Activated CD8-positive, alpha-beta memory T cell treated with anti-CD3 and anti-CD28 coated beads, Interleukin-2, amount 50 U/mL, for 1 hour (primary cell): ENCODE results near the gene ID3.
"Not testable (repeated sequence)": the region's sequence is repeated elsewhere in the genome, so short reads cannot be mapped to it uniquely, and the experiment has no call there.

Source experiments
- DNase-seq: peaks from one replicate; pipeline ENCODE4 v3.0.0-alpha.2; 2020; ENCODE audit errors: extremely low read depth

Gene ID3

DNA sequence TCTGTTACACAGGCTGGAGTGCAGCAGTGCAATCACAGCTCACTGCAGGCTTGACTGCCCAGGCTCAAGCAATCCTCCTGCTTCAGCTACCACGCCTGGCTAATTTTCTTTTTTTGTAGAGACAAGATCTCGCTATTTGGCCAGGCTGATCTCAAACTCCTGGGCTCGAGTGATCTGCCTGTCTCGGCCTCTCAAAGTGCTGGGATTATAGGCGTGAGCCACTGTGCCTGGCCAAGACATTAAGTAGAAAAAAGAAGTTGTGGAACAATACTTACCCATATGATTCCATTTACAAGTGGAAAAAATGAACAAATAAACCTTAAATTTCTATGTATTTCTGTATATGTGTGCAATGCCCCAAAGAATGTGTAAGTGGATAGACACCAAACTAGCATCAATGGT lies 30.3 kb upstream of the ID3 start:
- DNase-seq = no peak

DNA sequence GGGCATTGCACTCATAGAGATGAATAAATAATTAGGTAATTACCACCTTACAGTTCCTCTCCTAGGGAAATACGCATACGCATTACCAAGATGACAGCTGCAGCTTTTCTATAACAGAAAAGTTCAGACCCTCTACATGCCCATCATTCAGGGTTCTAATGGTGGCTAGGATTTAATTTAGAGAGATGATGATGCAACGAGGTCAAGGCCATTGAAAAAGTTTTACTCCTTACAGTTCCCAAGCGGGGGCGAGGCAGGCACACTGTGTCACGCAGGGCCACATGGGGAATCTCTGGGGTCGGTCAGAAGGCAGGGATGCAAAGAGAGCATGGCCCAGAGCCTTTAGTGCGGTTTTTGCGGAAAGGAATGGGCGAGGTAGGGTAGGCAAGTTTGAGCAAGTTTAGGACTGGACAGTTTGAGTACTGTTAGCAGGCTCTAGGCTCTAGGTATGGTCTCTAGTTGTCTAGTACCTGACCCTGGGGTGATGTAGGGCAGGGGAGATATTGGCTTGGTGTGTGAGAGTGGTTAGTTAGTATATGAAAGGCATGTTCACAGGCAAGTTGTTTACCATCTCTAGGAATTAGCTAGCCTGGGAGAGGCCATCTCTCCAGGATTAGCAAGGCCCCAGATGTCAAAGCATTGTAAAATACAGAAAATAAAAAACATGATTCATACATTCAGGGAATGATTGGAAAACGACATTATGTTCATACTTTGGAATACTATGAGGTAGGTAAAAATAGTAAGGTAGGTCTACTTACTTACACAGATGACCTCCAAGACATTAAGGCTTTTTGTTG lies 29.6 kb upstream of the ID3 start:
- no peak for DNase-seq

DNA sequence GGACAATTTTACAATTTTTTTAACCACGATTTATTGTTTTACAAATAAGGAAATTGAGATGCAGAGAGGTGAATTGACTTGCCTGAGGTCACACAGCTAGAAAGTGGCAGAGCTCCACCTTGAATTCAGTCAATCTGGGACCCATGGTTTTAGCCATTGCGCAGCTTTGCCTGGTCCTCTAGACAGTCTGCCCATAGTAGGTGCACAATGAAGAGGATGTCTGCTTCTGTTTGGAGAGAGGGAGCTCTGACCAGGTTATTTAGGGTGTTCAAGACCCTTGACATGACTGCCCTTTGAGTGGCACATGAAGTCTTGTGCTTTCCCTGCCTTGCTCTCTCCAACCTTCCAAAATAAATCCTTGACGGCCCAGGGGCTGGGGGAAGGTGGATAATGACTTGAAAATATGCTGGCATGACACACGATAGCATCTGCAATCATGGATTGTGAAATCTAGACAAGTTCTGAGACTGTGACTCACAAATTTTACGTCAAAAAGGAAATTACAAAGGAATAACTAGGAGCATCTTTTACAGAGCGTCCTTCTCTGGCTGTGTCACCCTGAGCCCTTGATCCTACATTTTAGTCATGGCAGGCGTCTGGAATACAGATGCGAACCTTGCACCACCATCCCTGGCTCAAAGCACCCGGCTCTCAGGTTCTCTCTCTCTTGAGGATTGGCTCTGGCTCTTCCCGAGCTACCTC lies 26.2 kb upstream of the ID3 start:
- no peak for DNase-seq

DNA sequence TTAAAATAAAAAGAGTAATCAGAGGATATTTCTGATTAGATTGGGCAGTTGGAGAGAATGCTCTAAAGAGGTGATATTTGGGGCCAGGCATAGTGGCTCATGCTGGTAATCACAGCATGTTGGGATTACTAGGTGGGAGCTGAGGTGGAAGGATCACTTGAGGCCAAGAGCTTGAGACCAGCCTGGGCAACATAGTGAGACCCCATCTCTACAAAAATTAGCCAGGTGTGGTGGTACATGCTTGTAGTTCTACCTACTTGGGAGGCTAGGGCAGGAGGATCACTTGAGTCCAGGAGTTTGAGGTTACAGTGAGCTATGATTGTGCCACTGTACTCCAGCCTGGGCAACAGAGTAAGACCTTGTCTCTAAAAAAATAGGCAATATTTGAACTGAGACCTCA lies 24.4 kb upstream of the ID3 start:
- DNase-seq = not testable (repeated sequence)

DNA sequence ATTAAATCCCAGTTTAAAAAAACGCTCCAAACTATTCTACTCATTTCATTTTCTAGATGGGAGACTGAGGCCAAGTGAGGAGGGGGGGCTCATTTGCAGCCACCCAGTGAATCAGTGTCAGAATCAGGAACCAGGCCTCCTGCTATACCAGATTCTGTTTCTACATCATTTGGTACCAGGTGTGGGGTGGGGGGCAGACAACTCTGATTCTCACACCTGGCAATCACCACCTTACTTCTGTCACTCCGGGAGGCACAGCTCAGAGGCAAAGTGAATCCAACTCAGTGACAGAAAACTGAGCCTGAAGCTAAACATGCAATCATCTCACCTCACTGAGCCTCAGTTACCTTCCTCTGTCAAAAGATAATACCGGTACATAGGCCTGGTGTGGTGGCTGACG lies 23.5 kb upstream of the ID3 start:
- no peak for DNase-seq

DNA sequence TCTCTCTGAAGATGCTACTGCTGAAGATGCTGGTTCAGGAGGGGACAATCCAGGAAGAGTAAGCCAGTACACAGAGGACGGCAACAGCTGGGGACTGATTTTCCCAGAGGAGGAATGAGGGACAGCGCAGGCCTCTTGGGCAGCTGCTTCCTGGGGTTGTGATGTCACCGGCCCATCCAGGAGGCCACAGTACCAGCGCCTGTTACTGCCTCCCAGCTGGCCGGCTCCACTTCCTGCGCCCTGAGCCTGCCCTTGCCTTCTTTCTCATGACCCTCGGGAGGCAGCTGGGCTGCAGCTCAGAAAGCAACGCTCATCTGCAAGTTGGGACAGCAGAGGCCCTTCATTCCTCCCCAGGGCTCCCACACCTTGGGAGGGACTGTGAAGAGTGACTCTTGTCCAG lies 21.9 kb upstream of the ID3 start:
- DNase-seq = no peak

DNA sequence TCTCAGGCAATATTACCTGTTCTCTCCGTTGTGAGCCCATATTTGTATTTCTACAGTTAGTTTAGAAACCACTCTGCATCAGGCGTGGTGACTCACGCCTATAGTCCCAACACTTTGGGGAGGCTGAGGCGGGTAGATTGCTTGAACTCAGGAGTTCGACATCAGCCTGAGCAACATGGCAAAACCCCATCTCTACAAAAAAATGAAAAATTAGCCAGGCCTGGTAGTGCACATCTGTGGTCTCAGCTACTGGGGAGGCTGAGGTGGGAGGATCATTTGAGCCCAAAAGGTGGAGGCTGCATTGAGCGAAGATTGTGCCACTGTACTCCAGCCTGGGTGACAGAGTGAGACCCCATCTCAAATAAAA lies 19.7 kb upstream of the ID3 start:
- DNase-seq = no peak

DNA sequence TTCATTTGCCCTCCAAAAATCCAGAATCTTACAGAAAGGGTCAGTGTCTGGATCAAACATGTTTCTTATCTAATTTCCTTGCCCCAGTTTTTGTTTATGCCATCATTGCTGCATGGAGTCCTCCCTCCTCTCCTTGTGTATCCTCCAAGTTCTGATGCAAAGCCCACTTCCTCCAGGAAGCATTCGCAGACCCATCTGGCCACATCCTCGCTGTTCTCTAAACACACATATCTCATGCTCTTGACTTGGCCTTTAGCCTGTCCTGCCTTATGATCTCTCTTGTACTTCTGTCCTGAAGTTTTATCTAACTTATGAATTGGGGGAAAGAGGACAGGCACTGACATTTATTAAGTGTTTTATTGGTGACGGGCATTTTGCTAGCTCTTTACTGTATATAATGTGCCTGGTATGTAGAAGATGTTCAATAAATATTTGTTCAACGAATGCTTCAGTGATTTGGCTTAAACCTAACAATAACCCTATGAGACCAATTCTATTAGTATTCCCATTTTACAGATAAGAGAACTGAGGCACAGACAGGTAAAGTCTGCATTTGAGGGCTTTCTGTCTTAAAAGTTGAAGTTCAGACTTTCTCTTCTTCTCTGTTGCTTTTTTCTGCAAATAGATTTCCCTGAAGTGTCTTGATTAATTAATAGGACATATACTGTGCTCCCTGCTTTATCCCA lies 19.2 kb upstream of the ID3 start:
- DNase-seq = no peak

DNA sequence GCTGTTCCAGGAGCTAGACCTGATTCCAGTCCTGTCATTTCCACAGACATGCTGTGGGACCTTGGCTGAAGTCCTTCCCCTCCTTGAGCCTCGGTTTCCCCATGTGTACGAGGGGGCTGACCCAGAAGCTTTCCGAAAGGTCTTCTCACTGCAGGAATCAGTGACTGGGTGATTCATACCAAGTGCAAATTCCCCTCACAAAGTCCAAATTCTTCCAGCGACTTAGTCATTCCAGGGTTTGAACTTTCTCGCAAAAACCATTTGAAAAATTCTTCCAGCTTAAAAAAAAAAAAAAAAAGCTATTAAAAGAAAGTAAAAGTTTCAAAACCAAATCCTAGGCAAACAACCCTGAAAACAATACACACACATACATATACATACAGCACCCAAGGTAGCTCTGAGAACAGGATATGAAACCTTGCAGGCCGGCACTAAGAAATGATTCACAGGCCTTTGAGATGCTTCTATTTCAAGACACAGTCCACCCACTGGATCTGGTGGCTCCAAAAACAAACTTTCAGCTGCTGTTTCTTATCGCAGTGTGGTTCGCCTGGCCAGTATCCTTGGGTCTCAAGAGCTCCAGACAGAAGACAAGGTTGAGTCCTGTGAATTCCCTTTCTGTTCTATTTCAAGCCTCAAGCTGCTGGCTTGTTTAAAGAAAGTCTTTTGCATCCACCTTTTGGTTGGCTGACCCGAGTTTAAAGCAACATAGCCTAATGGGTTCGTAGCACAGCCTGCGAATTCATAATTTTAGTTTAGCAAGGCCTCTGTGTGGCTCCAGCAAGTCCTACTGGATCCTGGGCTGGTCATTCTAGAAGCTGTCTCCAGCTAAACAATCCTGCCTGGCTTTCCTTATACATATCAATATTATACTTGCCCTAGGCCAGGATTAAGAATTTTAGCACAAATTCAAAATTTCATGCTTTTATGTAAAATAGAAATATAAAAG lies 18.0 kb upstream of the ID3 start:
- no peak for DNase-seq

DNA sequence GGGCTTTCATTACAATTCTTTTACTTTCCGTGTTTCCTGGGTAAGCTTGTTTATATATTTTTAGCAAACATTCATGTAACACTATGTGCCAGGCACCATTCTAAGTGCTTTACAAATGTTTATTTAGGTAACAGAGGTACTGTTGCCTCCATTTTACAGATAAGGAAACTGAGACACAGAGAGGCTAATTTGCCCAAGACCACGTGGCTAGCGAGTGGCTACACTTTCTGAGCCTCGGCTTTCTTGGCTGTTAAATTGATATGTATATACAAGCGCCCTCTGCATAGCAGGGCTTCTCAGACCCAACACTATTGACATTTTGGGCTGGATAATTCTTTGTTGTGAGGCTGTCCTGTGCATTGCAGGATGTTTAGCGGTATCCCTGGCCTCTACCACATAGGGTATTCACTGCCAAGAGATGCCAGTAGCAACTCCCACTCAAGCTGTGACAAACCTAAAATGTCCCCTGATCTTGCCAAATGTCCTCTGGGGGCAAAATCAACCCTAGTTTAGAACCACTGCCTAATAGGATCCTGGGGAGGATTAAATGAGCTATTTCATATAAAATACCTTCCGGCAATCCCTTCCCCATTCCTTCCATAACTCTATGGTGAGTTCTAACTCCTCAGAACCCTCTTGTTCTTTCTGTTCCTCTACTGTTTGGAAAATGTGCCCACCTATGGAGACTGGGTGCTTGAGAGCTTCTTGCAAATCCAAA lies 17.2 kb upstream of the ID3 start:
- DNase-seq = no peak

DNA sequence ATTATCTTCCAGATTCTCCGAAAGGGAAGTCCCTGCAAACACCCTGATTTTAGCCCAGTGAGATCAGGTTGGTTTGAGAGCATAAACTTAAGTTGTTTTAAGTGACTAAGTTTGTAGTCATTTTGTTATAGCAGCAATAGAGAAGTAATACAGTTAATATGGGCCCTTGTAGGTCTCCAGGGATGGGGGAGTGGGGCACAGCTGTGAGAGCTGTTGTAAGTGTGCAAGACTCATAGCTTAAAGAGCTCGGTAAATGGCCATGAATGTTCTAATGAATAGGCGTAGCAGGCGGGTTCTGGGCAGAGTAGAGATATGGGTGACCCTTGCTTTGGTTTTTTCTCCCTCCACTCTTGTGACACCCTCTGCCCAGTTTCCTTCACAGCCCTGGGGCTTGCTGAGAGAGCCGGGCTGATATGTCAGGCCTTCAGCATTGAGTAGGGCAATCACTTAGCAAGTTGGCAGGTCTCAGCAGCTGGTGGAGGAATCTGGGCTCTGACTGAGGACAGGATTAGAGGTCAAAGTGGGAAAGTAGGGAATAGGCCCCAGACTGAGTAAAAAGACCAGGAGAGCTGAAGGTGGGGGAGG lies 16.0 kb upstream of the ID3 start:
- DNase-seq = no peak

DNA sequence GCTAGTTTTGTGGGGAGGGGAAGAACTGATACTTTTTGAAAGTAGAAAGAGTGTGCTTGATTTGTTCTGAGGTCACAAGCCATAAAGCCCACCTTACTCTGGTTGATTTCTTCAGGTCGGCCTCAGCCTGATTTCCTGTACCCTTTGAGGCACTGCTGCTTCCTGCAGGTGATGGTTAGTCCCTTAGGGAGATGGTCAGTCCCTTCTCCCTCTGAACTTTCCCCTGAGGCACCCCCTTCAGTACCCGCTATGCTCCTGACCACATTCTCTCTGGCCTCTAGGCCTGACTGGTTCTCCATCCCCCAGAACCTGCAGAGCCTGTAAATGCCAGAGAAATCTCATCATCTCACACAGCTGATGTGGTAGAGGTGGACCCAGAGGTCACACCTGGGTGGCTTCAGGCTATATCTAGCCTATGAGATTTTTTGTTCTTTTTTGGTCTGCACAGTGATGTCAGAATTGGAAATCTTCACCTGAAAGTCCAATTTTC lies 15.0 kb upstream of the ID3 start:
- no peak for DNase-seq

DNA sequence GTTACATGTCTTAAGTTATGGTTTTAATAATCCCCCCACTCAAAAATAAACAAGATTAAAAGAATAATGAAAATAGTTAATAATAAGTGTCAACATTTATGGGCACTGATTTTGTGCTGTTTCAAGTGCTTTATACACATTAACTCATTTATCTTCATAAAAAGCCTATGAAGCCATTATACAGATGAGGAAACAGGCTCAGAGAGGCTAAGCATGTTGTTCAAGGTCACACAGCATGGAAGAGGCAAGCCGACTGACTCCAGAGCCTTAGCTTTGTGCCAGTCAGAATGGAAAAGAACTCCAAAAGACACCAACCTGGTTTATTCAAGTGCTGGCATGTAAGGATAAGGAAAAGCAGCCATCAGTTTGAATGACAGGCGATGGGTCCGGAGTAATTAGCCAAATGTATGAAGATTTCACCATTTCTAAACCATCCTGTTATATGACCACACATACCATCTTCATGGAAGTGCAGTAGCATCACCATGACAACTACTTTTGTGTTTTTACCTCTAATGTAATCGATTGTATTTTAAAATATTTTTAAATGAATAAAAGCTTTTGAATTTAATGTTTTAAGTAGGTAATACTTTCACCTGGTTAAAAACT lies 14.4 kb upstream of the ID3 start:
- no peak for DNase-seq

DNA sequence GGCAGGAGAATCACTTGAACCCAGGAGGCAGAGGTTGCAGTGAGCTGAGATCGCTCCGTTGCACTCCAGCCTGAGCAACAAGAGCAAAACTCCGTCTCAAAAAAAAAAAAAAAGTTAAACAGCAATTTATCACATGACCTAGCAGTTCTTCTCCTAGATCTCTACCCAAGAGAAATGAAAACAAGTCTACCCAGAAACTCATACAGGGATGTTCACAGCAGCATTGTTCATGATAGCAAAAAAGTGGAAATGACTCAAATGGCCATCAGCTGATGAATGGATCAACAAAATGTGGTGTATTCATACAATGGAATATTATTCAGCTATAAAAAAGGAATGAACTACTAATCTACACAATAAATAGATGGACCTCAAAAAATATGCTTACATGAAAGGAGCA lies 12.2 kb upstream of the ID3 start:
- no peak for DNase-seq

DNA sequence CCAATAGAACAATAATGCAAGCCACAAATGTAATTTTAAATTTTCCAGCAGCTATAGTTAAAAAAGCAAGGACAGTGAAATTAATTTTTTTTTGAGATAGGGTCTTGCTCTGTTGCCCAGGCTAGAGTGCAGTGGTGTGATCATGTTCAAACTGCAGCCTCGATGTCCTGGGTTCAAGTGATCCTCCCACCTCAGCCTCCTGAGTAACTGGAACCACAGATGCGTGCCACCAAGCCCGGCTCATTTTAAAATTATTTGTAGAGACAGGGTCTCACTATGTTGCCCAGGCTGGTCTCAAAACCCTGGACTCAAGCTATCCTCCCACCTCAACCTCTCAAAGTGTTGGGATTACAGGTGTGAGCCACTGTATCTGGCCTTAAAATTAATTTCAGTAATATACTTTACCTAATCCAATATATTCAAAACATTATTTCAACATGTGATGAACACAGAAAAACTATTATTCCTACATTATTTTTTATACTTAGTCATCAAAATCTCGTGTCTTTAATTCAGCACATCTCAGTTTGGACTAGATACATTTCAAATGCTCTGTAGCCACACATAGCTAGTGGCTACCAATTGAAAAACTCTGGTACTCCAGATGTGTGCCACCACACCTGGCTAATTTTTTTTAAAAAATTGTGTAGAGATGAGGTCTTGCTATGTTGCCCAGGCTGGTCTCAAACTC lies 10.8 kb upstream of the ID3 start:
- DNase-seq = no peak

DNA sequence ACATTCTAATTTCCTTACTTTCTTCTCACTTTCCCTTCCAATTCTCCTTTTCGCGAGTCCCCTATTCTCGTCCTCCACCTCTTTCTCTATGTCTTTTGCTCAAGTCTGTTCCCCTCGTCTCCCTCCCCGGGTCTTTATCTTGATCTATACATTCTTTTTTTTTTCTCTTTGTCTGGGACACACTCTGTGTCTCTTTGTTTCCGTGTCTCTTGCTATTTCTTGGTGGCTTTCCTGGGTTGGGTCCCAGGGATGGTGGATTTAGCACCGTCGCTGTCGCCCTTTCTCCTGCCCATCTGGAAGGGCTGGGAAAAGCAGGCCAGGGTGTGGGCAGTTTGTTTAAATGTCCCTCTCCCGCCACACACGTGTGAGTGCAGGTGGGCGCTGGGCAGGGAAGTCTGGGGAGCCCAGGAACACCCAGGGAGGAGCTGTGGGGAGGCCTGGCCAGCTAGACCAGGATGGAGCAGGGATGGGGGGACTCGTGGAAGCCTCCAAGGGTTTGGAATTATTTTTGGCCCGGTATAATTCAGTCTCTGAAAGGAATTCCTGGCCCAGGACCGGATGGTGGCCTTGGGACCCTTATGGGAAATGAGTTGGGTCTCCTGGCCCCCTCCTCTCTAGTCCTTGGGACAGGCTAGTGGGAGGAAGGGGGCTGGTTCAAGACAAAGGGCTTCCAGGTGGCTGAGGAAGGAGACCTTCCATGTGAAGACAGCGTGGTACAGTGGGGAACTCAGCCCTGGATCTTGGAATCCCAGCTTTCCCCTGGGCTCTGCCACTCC lies 9.5 kb upstream of the ID3 start:
- DNase-seq = no peak

DNA sequence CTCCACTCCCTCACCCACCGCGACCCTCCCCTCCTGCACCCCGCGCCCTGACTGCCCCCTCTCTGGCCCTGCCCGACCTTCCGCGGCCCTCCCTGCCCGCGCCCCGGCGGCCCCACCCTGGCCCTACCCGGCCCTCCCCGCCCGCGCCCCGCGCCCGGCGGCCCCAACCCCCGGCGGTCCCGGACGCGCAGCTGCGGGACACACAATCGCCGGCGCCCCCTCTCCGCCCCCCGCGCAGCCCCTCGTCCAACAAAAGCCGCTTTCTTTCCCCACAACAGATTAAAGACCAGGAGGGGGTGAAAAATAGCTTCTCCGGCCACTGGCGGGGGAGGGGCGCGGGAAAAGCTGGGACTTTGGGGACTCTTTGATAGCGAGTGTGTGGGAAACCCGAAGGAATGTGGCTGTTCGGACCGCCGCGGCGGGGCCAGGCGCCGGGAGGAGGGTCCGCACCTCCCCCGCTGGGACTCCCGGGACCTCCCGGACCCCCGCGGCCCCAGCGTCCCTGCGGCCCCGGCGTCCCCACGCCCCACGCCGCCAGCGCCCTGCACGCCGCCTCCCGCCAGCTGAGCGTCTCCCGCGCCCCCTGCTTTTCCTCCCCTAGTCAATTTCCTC lies 8.8 kb upstream of the ID3 start:
- no peak for DNase-seq

DNA sequence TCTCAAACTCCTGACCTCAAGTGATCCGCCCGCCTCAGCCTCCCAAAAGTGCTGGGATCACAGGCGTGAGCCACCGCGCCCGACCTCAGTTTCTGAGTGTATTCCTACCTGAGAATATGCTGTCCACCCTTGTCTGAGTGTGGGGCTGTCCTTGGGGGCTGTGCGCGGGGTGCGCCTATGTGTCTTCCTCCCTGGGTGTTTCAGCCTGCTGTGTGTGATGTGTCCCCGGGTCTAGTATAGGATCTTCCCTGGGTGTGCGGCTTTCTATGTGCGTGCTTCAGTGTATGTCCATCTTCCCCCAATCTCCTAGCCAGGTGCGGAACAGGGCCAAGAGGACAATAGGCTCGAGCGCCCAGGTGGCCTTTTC lies 8.3 kb upstream of the ID3 start:
- no peak for DNase-seq

DNA sequence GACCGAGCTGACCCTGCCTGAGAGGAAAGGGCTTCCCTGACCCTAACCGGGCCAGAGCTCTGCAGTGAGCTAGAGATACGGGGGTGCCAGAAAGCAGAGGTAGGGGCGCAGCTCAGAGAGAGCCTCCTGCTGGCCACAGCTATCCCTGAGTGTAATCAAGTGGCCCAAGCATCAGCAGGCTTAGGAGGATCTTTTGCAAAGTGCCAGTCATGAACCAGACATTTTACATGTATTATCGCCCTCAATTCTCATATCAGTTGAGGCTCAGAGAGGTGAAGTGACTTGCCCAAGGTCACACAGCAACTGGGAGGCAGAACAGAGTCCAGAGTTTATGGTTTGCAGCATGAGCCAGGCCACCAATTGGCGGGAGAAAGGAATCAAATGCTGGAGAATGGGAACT lies 7.0 kb upstream of the ID3 start:
- no peak for DNase-seq
